PFSK-1 (cell line): ENCODE measurements around the gene EDN1.

Experiments
- POLR2AphosphoS5 ChIP-seq: IDR thresholded peaks from 2 replicates; pipeline ENCODE4 v1.6.1; 2012; ENCODE audit warnings: low read depth, mild to moderate bottlenecking, control low read depth, low read length, moderate library complexity
- REST ChIP-seq, 2 experiments: IDR thresholded peaks; 2 replicates each; pipeline versions ENCODE4 v1.6.1 to v1.8.0; 2011 to 2012; ENCODE audit warnings: low read depth in 2 of 2, low read length in 2 of 2, control low read depth in 1 of 2, inconsistent platforms in 1 of 2, mild to moderate bottlenecking in 1 of 2, moderate library complexity in 1 of 2; ENCODE audit not compliant: insufficient read depth in 1 of 2
- SIN3A ChIP-seq: IDR thresholded peaks from 2 replicates; pipeline ENCODE4 v1.6.1; 2012; ENCODE audit warnings: mild to moderate bottlenecking, low read length, moderate library complexity, borderline replicate concordance; ENCODE audit not compliant: insufficient read depth
- TAF1 ChIP-seq: IDR thresholded peaks from 2 replicates; pipeline ENCODE4 v1.6.1; 2012; ENCODE audit warnings: low read length, control low read depth, borderline replicate concordance; ENCODE audit not compliant: insufficient read depth

GRCh38 chr6:12339808-12340487 is 49.8 kb downstream of the EDN1 start:
- TF ChIP-seq REST (IDR thresholded peaks at IDR 0.05; ENCODE audit: insufficient read depth in 1 of 2, low read depth in 2 of 2, low read length in 2 of 2), result no peak
- TF ChIP-seq TAF1, result no peak
- no peak for TF ChIP-seq POLR2AphosphoS5
- TF ChIP-seq SIN3A, result no peak
